Activated T-helper 1 cell treated with anti-CD3 and anti-CD28 coated beads, Interleukin-12 subunit alpha, Interleukin-12 subunit beta, Interleukin-2, Interleukin-4 antibody, amounts not matched to agents 30 ng/mL and 10 ng/mL and 1 ng/mL, durations not matched to agents 14 hours and 24 hours and 36 hours (primary cell): ENCODE measurements around the gene TIMM8A. TPM values are rescaled to one million over a fixed set of nuclear protein-coding genes. Genes with fewer than 3 reads are reported as not detected.

ENCODE experiments used
- DNase-seq: peaks from one replicate; pipeline ENCODE4 v3.0.0; 2021; ENCODE audit warnings: low spot score
- H3K27ac Mint-ChIP-seq: one replicate; pipeline ENCODE4 v1.8.0; 2021; ENCODE audit warnings: mild to moderate bottlenecking, mixed read lengths
- H3K27me3 Mint-ChIP-seq: one replicate; pipeline ENCODE4 v1.8.0; 2022; ENCODE audit warnings: mild to moderate bottlenecking, moderate library complexity, mixed read lengths; ENCODE audit not compliant: insufficient read depth
- H3K36me3 Mint-ChIP-seq: one replicate; pipeline ENCODE4 v1.8.0; 2021; ENCODE audit warnings: low read depth, mixed read lengths
- H3K4me1 Mint-ChIP-seq: one replicate; pipeline ENCODE4 v1.8.0; 2021; ENCODE audit warnings: low read depth, mixed read lengths
- H3K4me3 Mint-ChIP-seq: one replicate; pipeline ENCODE4 v1.8.0; 2021; ENCODE audit warnings: mild to moderate bottlenecking, moderate library complexity, mixed read lengths
- H3K9me3 Mint-ChIP-seq: one replicate; pipeline ENCODE4 v1.8.0; 2021; ENCODE audit warnings: mixed read lengths
- intact Hi-C: fragments of 100-400 bp; cut with micrococcal nuclease; formaldehyde crosslinking; loops from one replicate; pipeline ENCODE4 v1.15.1; 2024
- total RNA-seq: library from RNA; stranded (reverse); gene quantifications from 2 replicates; pipeline ENCODE4 v1.2.3, GENCODE V29; 2022

The TIMM8A gene, protein sequence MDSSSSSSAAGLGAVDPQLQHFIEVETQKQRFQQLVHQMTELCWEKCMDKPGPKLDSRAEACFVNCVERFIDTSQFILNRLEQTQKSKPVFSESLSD
- 30.9 and 36.5 TPM in 2 replicates for total RNA-seq

DNA sequence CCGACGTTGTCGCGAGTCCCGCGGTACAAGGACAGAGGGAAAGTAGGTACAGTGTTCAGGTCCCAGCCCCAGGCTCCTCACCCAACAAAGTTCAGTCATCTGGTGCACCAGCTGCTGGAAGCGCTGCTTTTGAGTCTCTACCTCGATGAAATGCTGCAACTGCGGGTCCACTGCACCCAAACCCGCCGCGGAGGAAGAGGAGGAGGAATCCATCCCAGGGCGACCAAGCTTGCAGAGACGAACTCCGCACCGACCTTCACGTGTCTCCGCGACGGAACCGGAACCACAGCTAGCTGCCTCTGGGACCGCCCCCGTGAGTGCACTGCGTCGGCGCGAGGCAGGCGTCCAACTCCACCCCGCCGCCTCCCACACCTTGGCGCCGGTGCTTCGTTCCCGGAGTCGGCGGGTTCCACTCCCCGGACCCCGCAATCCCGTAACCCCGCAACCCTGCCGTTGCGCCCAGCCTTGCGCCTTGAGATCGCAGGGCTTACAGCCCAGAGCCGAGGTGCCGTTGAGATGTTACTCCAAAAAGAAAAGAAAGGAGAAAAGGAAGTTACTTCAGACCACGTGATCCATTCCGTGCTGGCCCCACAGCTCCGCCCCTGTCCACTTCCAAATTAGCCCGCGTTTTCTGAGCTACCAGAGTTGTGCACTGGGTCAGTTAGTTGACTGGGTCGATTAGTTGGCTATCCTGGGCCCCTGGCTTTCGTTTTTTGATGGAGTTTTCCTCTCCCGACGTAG lies at the start of gene TIMM8A:
TIMM8A (minus strand) TSS at position 291 of the 741 bp plus-strand sequence; CDS start at position 213, 78 bp downstream.
- Mint-ChIP-seq H3K4me1 (peaks cover 5% of the 10 kb centered on the region), H3K27me3 (no peaks in the 10 kb centered on the region), H3K9me3 (no peaks in the 10 kb centered on the region), H3K36me3 (peaks cover 15% of the 10 kb centered on the region), H3K4me3 (peak within 1 kb of the TSS; percentile 90), H3K27ac (peak within 1 kb of the TSS; percentile 80)
- intact Hi-C loops, result loop anchor here (1.0 to 10.0 kb wide), 7 partner anchors 42 to 586 kb away; partner anchors contain the start of genes CENPI, CSTF2, HNRNPH2 and ZMAT1
- DNase-seq, result peak; percentile 72

DNA sequence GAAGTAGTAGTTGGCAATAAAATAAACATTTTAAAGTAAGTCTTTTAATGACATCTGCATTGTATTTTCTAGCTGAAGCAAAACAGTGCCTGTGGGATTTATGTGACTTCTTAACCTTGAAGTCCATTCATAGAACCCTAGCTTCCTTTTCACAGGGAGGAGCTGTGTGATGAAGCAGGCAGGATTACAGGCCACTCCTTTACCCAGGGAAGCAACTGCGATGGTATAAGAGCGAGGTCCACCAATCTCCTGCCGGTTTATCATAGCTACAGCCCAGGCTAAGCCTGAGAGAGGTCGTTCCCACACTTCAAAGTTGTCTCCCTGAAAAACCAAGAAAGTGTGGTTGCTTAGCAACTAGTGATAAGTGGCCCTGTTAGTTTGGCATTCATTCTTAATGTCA lies 49.2 kb upstream of the TIMM8A start:
- Mint-ChIP-seq H3K36me3 (peaks cover 31% of the 10 kb centered on the region), H3K27me3 (no peaks in the 10 kb centered on the region), H3K4me1 (peaks cover 8% of the 10 kb centered on the region), H3K9me3 (no peaks in the 10 kb centered on the region), H3K27ac (no peak overlapping the region), H3K4me3 (no peak overlapping the region)
- no peak for DNase-seq
- intact Hi-C loops, result no loop called here

GRCh38 chrX:101395789-101396188 lies 47.2 kb upstream of the TIMM8A start:
- DNase-seq, result no peak
- peaks cover 45% of the 10 kb centered on the region for H3K36me3 Mint-ChIP-seq
- no peak overlapping the region for H3K4me3 Mint-ChIP-seq
- no peaks in the 10 kb centered on the region for H3K9me3 Mint-ChIP-seq
- peak overlapping the region; percentile 34 for H3K27ac Mint-ChIP-seq
- peaks cover 8% of the 10 kb centered on the region for H3K4me1 Mint-ChIP-seq
- intact Hi-C loops, result no loop called here
- no peaks in the 10 kb centered on the region for H3K27me3 Mint-ChIP-seq

DNA sequence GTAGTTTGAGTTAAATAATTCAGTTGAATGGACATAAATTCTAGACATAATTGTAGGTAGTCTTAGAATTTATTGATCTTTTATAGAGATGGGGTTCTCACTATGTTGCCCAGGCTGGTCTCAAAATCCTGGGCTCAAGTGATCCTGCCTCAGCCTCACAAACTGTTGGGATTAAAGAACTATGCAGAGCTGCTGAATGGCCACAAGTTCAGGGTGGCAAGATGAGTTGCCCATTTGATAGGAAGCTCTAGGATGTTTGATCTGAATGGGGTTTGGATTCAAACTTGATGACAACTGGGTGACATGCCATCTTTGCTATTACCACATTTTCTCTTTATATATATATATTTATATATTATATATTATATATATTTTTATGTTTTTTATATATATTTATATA lies 45.8 kb upstream of the TIMM8A start:
- Mint-ChIP-seq H3K9me3 (no peaks in the 10 kb centered on the region), H3K27ac (no peak overlapping the region), H3K4me3 (no peak overlapping the region), H3K27me3 (no peaks in the 10 kb centered on the region), H3K36me3 (peaks cover 38% of the 10 kb centered on the region), H3K4me1 (peaks cover 8% of the 10 kb centered on the region)
- intact Hi-C loops, result loop anchor here (5.0 kb wide), 1 partner anchor 297 kb away; the partner anchor contains the start of gene CENPI
- no peak for DNase-seq

DNA sequence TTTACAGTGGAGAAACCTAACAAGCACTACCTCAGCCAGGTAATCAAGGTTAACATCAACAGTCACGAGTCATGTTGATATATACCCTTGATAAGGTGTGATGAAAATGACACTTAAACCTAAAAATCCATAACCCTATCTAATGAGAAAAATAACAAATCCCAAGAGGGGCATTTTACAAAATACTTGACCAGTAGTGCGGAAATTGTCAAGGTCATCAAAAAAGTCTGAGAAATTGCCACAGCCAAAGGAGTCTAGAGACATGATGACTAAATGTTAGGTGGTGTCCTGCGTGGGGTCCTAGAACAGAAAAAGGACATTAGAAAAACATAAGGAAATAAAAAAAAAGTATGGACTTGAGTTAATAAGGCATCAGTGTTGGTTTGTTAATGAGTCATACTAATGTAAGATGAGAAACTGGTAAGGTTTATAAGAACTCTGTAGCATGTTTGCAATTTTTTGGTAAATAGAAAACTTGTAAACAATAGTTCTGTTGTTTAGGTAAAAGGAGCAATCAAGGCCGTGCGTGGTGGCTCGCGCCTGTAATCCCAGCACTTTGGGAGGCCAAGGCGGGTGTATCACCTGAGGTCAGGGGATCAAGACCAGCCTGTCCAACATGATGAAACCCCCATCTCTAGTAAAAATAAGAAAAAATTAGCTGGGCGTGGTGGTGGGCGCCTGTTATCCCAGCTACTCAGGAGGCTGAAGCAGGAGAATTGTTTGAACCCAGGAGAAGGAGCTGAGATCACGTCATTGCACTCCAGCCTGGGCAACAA lies 45.2 kb upstream of the TIMM8A start:
- no peak for DNase-seq
- peak overlapping the region; percentile 98 for H3K4me3 Mint-ChIP-seq
- peak overlapping the region; percentile 70 for H3K27ac Mint-ChIP-seq
- no peaks in the 10 kb centered on the region for H3K9me3 Mint-ChIP-seq
- peaks cover 8% of the 10 kb centered on the region for H3K4me1 Mint-ChIP-seq
- intact Hi-C loops, result loop anchor here (5.0 kb wide), 1 partner anchor 296 kb away; the partner anchor contains the start of gene CENPI
- no peaks in the 10 kb centered on the region for H3K27me3 Mint-ChIP-seq
- H3K36me3 Mint-ChIP-seq, result peaks cover 38% of the 10 kb centered on the region

- peaks cover 2% of the 10 kb centered on the region for H3K27me3 Mint-ChIP-seq
- H3K27ac Mint-ChIP-seq, result peak overlapping the region; percentile 94
- intact Hi-C loops, result loop anchor here (2.0 to 5.0 kb wide), 2 partner anchors 295 to 341 kb away; partner anchors contain the start of gene CENPI
- peak overlapping the region; percentile 98 for H3K4me3 Mint-ChIP-seq
- peaks cover 38% of the 10 kb centered on the region for H3K36me3 Mint-ChIP-seq
- no peak for DNase-seq
- H3K4me1 Mint-ChIP-seq, result peaks cover 8% of the 10 kb centered on the region
- no peaks in the 10 kb centered on the region for H3K9me3 Mint-ChIP-seq
These were observed 43.3 kb upstream of the TIMM8A start for GRCh38 chrX:101391831-101392230.

DNA sequence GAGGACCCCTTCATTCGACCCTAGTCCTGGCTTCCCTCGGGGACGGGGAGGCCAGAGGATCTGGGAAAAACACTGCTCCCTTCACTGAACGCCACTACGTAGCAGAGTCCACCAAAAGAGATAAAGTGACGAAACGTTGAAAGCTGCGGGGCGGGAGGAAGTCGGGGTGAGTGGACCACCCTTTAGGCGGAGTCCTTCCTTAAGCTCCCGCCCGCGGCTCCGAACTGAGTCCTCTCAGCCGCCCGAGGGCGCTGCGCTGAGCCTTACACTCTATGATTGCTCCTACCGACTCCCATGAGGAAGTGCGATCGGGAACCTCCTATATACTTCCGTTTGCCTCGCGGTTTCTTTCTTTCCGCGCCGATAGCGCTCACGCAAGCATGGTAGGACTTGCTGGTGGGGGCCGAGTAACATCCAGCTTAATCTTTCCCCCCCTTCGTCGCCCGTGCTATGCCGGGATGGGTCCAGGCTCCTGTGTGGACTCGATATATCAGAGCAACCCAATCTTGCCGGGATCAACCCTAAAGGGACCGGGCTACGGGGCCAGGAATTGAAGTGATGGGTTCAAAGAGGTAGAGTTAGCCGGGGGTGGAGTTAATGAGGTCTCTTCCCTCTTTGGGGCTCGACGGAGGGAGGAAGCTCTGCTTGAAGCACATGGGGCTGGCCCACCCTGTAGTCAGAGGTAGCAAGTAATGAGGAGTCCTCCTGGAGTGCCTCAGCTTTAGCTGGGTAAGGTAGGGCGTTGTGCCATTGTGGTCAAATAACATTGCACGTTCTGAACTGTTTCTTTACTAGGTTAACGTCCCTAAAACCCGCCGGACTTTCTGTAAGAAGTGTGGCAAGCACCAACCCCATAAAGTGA lies 42.4 kb upstream of the TIMM8A start, which contains the start of gene RPL36A:
RPL36A (plus strand) TSS at position 348 of the 862 bp plus-strand sequence; CDS start at position 381, 33 bp downstream.
- Mint-ChIP-seq H3K4me3 (peak within 1 kb of the TSS; percentile 98), H3K27ac (peak within 1 kb of the TSS; percentile 94), H3K36me3 (peaks cover 37% of the 10 kb centered on the region), H3K4me1 (peaks cover 7% of the 10 kb centered on the region), H3K27me3 (peaks cover 2% of the 10 kb centered on the region), H3K9me3 (no peaks in the 10 kb centered on the region)
- intact Hi-C loops, result loop anchor here (1.0 to 5.0 kb wide), 5 partner anchors 17 to 571 kb away; partner anchors contain the start of genes CENPI, CSTF2, HNRNPH2 and TIMM8A
- DNase-seq, result peak; percentile 75

- Mint-ChIP-seq H3K9me3 (no peaks in the 10 kb centered on the region), H3K36me3 (peaks cover 26% of the 10 kb centered on the region), H3K4me3 (no peak overlapping the region), H3K27me3 (peaks cover 5% of the 10 kb centered on the region), H3K27ac (no peak overlapping the region), H3K4me1 (peaks cover 2% of the 10 kb centered on the region)
- no peak for DNase-seq
- intact Hi-C loops, result no loop called here
These were observed 40.1 kb upstream of the TIMM8A start for GRCh38 chrX:101388604-101389003.

- peaks cover 7% of the 10 kb centered on the region for H3K36me3 Mint-ChIP-seq
- H3K27me3 Mint-ChIP-seq, result peaks cover 6% of the 10 kb centered on the region
- intact Hi-C loops, result no loop called here
- no peak overlapping the region for H3K27ac Mint-ChIP-seq
- H3K4me1 Mint-ChIP-seq, result peaks cover 4% of the 10 kb centered on the region
- no peaks in the 10 kb centered on the region for H3K9me3 Mint-ChIP-seq
- H3K4me3 Mint-ChIP-seq, result no peak overlapping the region
- DNase-seq, result no peak
These were observed 38.0 kb upstream of the TIMM8A start for GRCh38 chrX:101386542-101386885.

DNA sequence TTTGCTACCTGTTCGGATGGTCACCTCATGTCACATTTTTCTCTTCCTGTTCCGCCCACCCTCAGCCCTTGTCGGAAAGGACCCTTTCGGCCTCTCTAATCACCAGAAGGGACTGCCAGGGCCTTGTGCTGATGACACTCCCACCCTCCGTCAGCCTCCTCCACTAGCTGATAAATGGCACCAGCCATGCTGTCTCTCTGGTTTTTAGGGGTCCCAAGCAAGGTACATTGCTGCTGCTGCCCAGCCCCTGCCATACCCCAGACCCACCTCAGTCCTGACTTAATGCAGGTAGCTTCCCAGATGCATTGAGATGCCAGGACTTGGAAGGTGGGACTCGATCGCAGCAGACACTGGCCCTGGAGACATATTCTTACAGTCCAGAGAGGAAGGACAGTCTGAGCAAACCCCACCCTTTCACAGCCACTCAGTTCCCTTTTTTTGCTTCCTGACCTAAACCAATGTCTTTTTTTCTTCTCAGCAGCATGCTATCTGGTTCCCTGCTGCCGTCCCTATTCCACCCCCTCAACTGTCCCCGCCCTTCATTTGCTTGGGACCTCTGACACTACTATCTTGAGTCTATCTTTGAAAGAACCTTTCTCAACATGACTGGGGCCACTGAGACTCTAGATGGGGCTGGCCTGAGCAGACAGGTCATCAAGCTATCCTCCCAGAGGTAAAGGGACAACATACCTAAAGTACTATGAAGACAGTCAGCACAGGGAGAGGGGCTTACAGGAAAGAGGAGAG lies 37.4 kb upstream of the TIMM8A start, which contains the start of gene BTK:
BTK (minus strand) TSS at position 397 of the 747 bp plus-strand sequence. CDS start 10,907 bp downstream, outside the sequence.
- H3K36me3 Mint-ChIP-seq, result peaks cover 2% of the 10 kb centered on the region
- H3K4me3 Mint-ChIP-seq, result no peak within 1 kb of the TSS
- H3K9me3 Mint-ChIP-seq, result no peaks in the 10 kb centered on the region
- no peak within 1 kb of the TSS for H3K27ac Mint-ChIP-seq
- intact Hi-C loops, result no loop called here
- H3K27me3 Mint-ChIP-seq, result peaks cover 6% of the 10 kb centered on the region
- DNase-seq, result no peak
- peaks cover 4% of the 10 kb centered on the region for H3K4me1 Mint-ChIP-seq

GRCh38 chrX:101385026-101385684 lies 36.6 kb upstream of the TIMM8A start:
- Mint-ChIP-seq H3K9me3 (no peaks in the 10 kb centered on the region), H3K27me3 (peaks cover 6% of the 10 kb centered on the region), H3K4me1 (peaks cover 4% of the 10 kb centered on the region), H3K36me3 (no peaks in the 10 kb centered on the region), H3K27ac (no peak overlapping the region), H3K4me3 (no peak overlapping the region)
- intact Hi-C loops, result no loop called here
- DNase-seq, result no peak
